ENCODE measurements around the gene GRAMD2B. TPM values are rescaled to one million over a fixed set of nuclear protein-coding genes. Genes with fewer than 3 reads are reported as not detected.

GRAMD2B gene
- total RNA-seq, 1 experiment from 2014 or later = 6.7 TPM

DNA sequence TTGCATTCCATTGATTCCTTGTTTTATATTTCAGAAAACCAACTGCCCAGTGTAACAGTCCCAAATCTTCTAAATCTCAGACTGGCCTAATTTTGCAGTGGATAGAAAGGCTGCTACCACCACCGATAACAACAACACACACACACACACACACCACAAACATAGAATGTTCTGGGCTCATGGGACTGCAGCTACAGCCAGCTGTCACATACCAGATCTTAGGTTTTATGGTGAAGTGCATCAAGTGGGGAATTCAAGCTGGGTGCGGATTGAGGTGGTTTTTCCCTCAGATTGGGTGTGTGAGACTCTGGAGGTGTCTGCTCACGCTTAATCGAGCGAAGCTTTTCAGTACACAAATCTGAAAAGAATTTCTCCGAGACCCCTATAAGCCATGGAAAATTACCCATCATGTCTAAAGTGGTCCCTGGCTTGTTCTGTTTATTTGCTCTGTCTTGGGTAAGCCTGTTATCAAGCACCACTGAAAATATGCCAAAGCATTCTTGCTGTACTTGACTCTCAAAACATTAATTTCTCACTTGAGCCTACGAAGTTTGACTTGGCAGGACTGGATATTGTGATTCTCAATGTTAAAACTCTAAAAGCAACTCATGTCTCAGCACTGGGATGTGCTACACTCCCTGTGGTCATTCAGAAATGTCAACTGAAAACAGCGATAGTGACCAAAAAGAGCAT is 100.8 kb downstream of the GRAMD2B start:
- H3K9me3 Mint-ChIP-seq = peaks cover 2 to 3% of the 10 kb centered on the region in 2 experiments; a peak in 1 of 5 replicates
- Histone ChIP-seq H2BK12ac (ENCODE audit: insufficient read length, low read depth, low read length) (no peak overlapping the region), H3K4me1 (ENCODE audit: insufficient read depth, low read length) (no peaks in the 10 kb centered on the region), H3K56ac (ENCODE audit: insufficient read length, low read depth, low read length) (no peak overlapping the region), H3K18ac (ENCODE audit: insufficient read length, low read depth, low read length) (no peak overlapping the region), H4K91ac (ENCODE audit: insufficient read length, low read depth, low read length) (no peak overlapping the region), H2AK5ac (ENCODE audit: insufficient read length, low read length) (no peak overlapping the region), H3K9ac (ENCODE audit: extremely low read depth, insufficient read length, low read length) (no peak overlapping the region), H2BK120ac (ENCODE audit: low read depth, low read length, poor library complexity, severe bottlenecking) (no peak overlapping the region), H3K9me3 (ENCODE audit: control insufficient read depth, low read depth, low read length) (no peaks in the 10 kb centered on the region), H3K79me1 (ENCODE audit: insufficient read depth, low read depth, low read length, poor library complexity, severe bottlenecking) (no peaks in the 10 kb centered on the region), H4K20me1 (ENCODE audit: control insufficient read depth, insufficient read depth, insufficient read length) (no peaks in the 10 kb centered on the region), H4K8ac (replicated peaks; ENCODE audit: insufficient read length, low read depth, low read length) (no peak overlapping the region), H3K4me2 (ENCODE audit: insufficient read depth, insufficient read length, low read length) (no peak overlapping the region), H3K23ac (ENCODE audit: insufficient read length, low read depth, low read length) (no peak overlapping the region), H3K4ac (ENCODE audit: low read depth, low read length) (no peak overlapping the region), H3K23me2 (ENCODE audit: insufficient read length, low read depth, low read length, poor library complexity, severe bottlenecking) (no peaks in the 10 kb centered on the region), H2BK20ac (ENCODE audit: low read depth, low read length, poor library complexity, severe bottlenecking) (no peak overlapping the region), H2BK15ac (ENCODE audit: low read depth, low read length) (no peak overlapping the region), H4K5ac (ENCODE audit: insufficient read length, low read depth, low read length) (no peak overlapping the region), H2AFZ (ENCODE audit: low read length) (no peak overlapping the region), H3K14ac (ENCODE audit: insufficient read depth, low read length) (no peak overlapping the region), H2BK5ac (ENCODE audit: insufficient read length, low read length) (no peak overlapping the region), H3K27me3 (ENCODE audit: insufficient read depth, low read length) (no peaks in the 10 kb centered on the region), H3K27ac (ENCODE audit: insufficient read length, low read depth, low read length) (no peak overlapping the region), H3K79me2 (ENCODE audit: insufficient read depth, low read length) (no peaks in the 10 kb centered on the region), H3T11ph (ENCODE audit: low read length) (no peak overlapping the region)
- H3K27ac Mint-ChIP-seq = no peak overlapping the region
- H3K36me3 Mint-ChIP-seq (ENCODE audit: insufficient read depth in 1 of 3, low read depth in 3 of 3) = no peaks in the 10 kb centered on the region; a peak in 1 of 7 replicates
- no peak for DNase-seq
- H3K27me3 Mint-ChIP-seq (ENCODE audit: low read depth) = no peaks in the 10 kb centered on the region
- H3K4me1 Mint-ChIP-seq = peaks cover 17 to 18% of the 10 kb centered on the region in 2 experiments
- no CpG with 5 or more reads among the region's 8 CpGs for WGBS (ENCODE audit: extremely low coverage, insufficient read length, low lambda C conversion rate)
- TF ChIP-seq, protein P1, sequence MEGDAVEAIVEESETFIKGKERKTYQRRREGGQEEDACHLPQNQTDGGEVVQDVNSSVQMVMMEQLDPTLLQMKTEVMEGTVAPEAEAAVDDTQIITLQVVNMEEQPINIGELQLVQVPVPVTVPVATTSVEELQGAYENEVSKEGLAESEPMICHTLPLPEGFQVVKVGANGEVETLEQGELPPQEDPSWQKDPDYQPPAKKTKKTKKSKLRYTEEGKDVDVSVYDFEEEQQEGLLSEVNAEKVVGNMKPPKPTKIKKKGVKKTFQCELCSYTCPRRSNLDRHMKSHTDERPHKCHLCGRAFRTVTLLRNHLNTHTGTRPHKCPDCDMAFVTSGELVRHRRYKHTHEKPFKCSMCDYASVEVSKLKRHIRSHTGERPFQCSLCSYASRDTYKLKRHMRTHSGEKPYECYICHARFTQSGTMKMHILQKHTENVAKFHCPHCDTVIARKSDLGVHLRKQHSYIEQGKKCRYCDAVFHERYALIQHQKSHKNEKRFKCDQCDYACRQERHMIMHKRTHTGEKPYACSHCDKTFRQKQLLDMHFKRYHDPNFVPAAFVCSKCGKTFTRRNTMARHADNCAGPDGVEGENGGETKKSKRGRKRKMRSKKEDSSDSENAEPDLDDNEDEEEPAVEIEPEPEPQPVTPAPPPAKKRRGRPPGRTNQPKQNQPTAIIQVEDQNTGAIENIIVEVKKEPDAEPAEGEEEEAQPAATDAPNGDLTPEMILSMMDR (conservative IDR thresholded peaks at IDR 0.05) = no peak
- H3K4me3 Mint-ChIP-seq = no peak overlapping the region
